HepG2 (cell line): ENCODE results near the gene DPP7. TPM values are rescaled to one million over a fixed set of nuclear protein-coding genes. Genes with fewer than 3 reads are reported as not detected.

Source experiments
- ARNTL ChIP-seq: sonication (generic); formaldehyde crosslinking; IDR thresholded peaks from 2 replicates; pipeline ENCODE4 v1.4.0; 2020; ENCODE audit warnings: mild to moderate bottlenecking, missing genetic modification reagents
- GATAD2A ChIP-seq: IDR thresholded peaks from 2 replicates; pipeline ENCODE4 v1.6.1; 2016
- HES4 ChIP-seq: sonication (generic); formaldehyde crosslinking; IDR thresholded peaks from 2 replicates; pipeline ENCODE4 v1.9.0; 2021; ENCODE audit warnings: mild to moderate bottlenecking, missing genetic modification reagents, borderline replicate concordance
- MTF2 ChIP-seq: sonication (generic); formaldehyde crosslinking; IDR thresholded peaks from 2 replicates; pipeline ENCODE4 v1.5.0; 2020; ENCODE audit warnings: missing genetic modification reagents, borderline replicate concordance
- NRL ChIP-seq: sonication (generic); formaldehyde crosslinking; IDR thresholded peaks from 2 replicates; pipeline ENCODE4 v1.5.0; 2020; ENCODE audit warnings: missing genetic modification reagents, mild to moderate bottlenecking, moderate library complexity, borderline replicate concordance
- REPIN1 ChIP-seq: sonication (generic); formaldehyde crosslinking; IDR thresholded peaks from 2 replicates; pipeline ENCODE4 v1.8.0; 2022; ENCODE audit warnings: missing genetic modification reagents, low read depth, mild to moderate bottlenecking, borderline replicate concordance
- SOX13 ChIP-seq, 3 experiments: fragments of 450-650 bp in 1 of 3; sonication (generic) in 1 of 3; formaldehyde crosslinking in 1 of 3; IDR thresholded peaks in 2 of 3; conservative IDR thresholded peaks in 1 of 3; 2 replicates each; pipeline versions ENCODE4 v1.5.0 to v1.6.1; 2016 to 2020; ENCODE audit warnings: antibody characterized with exemption in 1 of 3, mild to moderate bottlenecking in 1 of 3, missing compliant biosample characterization in 1 of 3, missing genetic modification reagents in 1 of 3, moderate library complexity in 1 of 3
- ZNF205 ChIP-seq: IDR thresholded peaks from 2 replicates; pipeline ENCODE4 v1.6.1; 2018; ENCODE audit warnings: missing biosample characterization, missing genetic modification reagents
- ZNF232 ChIP-seq: sonication (generic); formaldehyde crosslinking; IDR thresholded peaks from 2 replicates; pipeline ENCODE4 v1.4.0; 2020; ENCODE audit warnings: missing genetic modification reagents, borderline replicate concordance
- ZNF292 ChIP-seq: sonication (generic); formaldehyde crosslinking; IDR thresholded peaks from 2 replicates; pipeline ENCODE4 v1.8.1; 2022; ENCODE audit warnings: mild to moderate bottlenecking, low read depth, missing genetic modification reagents, borderline replicate concordance
- ZNF34 ChIP-seq: sonication (generic); formaldehyde crosslinking; IDR thresholded peaks from 2 replicates; pipeline ENCODE4 v1.4.0; 2020; ENCODE audit warnings: mild to moderate bottlenecking, missing genetic modification reagents, borderline replicate concordance
- polyA plus RNA-seq, 8 experiments: library from polyadenylated mRNA; depleted of rRNA in 3 of 8; stranded (reverse) in 7 of 8; unstranded in 1 of 8; fragments of >200 nt; fragmentation: Illumina TruSeq in 4 of 8; extraction: Trizol in 4 of 8; gene quantifications; 2 replicates each; pipeline versions ENCODE4 v1.2.1 to v1.2.3, GENCODE V29; 2011 to 2016; ENCODE audit warnings: low read depth in 4 of 8, missing spikeins in 1 of 8, mixed read lengths in 1 of 8; ENCODE audit not compliant: insufficient read depth in 1 of 8
- total RNA-seq, 5 experiments: library from RNA; depleted of rRNA; stranded (reverse); fragments of >200 nt; fragmentation: Illumina TruSeq; extraction: Trizol; gene quantifications; 2 replicates each; pipeline ENCODE4 v1.2.3, GENCODE V29; 2016; ENCODE audit warnings: low read depth in 1 of 5
- TF ChIP-seq, protein P1 (sequence below): sonication (generic); formaldehyde crosslinking; IDR thresholded peaks from 2 replicates; pipeline ENCODE4 v1.4.0; 2020; ENCODE audit warnings: mild to moderate bottlenecking, missing genetic modification reagents
- TF ChIP-seq, protein P2 (sequence below): sonication (generic); formaldehyde crosslinking; IDR thresholded peaks from 2 replicates; pipeline ENCODE4 v1.9.0; 2021; ENCODE audit warnings: missing genetic modification reagents, mild to moderate bottlenecking, borderline replicate concordance
- TF ChIP-seq, protein P3 (sequence below): sonication (generic); formaldehyde crosslinking; IDR thresholded peaks from 2 replicates; pipeline ENCODE4 v1.8.1; 2023; ENCODE audit warnings: mild to moderate bottlenecking, inconsistent platforms, moderate library complexity, missing genetic modification reagents, borderline replicate concordance
- TF ChIP-seq, protein P4 (sequence below): sonication (generic); formaldehyde crosslinking; IDR thresholded peaks from 2 replicates; pipeline ENCODE4 v1.4.0; 2020; ENCODE audit warnings: missing genetic modification reagents
- TF ChIP-seq, protein P5 (sequence below): sonication (generic); formaldehyde crosslinking; IDR thresholded peaks from 2 replicates; pipeline ENCODE4 v1.8.0; 2022; ENCODE audit warnings: mild to moderate bottlenecking, missing genetic modification reagents, borderline replicate concordance
- TF ChIP-seq, protein P6 (sequence below): sonication (generic); formaldehyde crosslinking; IDR thresholded peaks from 2 replicates; pipeline ENCODE4 v1.4.0; 2020; ENCODE audit warnings: mild to moderate bottlenecking, missing genetic modification reagents

DPP7 gene
- total and polyA plus RNA-seq, 2 of the 13 experiments (the other 11 are each of a cell fraction or from before 2014, with no cell fraction given) = 1.2 to 4.5 TPM

DNA sequence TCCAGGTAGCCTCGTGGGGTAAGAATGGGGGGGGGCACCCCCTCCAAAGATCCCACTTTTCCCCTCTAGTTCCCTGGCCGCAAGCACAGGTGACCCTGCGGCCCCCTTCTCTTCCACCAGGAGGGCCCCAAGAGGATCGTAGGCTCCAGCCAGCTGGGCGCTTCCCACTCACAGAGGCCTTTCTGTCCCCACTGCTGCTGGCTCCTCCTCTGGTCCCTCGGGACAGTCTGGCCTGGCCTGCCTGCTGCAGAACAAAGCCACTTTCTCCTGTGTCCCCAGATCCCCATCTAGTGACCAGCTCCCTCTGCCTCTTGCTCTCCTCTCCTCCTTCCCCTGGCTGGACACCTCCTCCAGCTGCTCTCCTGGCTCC, 43.6 kb downstream of the DPP7 start (continued):
- TF ChIP-seq NRL (CRISPR knock-in tag) (no peak), SOX13 (IDR thresholded peaks at IDR 0.05) (no peak), SOX13 (CRISPR knock-in tag; conservative IDR thresholded peaks at IDR 0.05 in 1 of 2, IDR thresholded peaks at IDR 0.05 in 1 of 2) (no peak), ZNF292 (CRISPR knock-in tag) (no peak), MTF2 (CRISPR knock-in tag) (no peak), ZNF34 (CRISPR knock-in tag) (no peak), ARNTL (CRISPR knock-in tag) (0 out of 2 replicates have a peak, but pooled peaks have one; percentile 6), ZNF205 (CRISPR knock-in tag) (no peak), GATAD2A (CRISPR knock-in tag) (no peak), REPIN1 (CRISPR knock-in tag) (no peak), HES4 (CRISPR knock-in tag) (no peak), ZNF232 (CRISPR knock-in tag) (no peak)
- TF ChIP-seq, protein P1, sequence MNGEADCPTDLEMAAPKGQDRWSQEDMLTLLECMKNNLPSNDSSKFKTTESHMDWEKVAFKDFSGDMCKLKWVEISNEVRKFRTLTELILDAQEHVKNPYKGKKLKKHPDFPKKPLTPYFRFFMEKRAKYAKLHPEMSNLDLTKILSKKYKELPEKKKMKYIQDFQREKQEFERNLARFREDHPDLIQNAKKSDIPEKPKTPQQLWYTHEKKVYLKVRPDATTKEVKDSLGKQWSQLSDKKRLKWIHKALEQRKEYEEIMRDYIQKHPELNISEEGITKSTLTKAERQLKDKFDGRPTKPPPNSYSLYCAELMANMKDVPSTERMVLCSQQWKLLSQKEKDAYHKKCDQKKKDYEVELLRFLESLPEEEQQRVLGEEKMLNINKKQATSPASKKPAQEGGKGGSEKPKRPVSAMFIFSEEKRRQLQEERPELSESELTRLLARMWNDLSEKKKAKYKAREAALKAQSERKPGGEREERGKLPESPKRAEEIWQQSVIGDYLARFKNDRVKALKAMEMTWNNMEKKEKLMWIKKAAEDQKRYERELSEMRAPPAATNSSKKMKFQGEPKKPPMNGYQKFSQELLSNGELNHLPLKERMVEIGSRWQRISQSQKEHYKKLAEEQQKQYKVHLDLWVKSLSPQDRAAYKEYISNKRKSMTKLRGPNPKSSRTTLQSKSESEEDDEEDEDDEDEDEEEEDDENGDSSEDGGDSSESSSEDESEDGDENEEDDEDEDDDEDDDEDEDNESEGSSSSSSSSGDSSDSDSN (CRISPR knock-in tag) = peak; percentile 51
- TF ChIP-seq, protein P2, sequence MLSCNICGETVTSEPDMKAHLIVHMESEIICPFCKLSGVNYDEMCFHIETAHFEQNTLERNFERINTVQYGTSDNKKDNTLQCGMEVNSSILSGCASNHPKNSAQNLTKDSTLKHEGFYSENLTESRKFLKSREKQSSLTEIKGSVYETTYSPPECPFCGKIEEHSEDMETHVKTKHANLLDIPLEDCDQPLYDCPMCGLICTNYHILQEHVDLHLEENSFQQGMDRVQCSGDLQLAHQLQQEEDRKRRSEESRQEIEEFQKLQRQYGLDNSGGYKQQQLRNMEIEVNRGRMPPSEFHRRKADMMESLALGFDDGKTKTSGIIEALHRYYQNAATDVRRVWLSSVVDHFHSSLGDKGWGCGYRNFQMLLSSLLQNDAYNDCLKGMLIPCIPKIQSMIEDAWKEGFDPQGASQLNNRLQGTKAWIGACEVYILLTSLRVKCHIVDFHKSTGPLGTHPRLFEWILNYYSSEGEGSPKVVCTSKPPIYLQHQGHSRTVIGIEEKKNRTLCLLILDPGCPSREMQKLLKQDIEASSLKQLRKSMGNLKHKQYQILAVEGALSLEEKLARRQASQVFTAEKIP = no peak
- TF ChIP-seq, protein P3, sequence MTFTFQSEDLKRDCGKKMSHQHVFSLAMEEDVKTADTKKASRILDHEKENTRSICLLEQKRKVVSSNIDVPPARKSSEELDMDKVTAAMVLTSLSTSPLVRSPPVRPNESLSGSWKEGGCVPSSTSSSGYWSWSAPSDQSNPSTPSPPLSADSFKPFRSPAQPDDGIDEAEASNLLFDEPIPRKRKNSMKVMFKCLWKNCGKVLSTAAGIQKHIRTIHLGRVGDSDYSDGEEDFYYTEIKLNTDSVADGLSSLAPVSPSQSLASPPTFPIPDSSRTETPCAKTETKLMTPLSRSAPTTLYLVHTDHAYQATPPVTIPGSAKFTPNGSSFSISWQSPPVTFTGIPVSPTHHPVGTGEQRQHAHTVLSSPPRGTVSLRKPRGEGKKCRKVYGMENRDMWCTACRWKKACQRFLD (CRISPR knock-in tag) = no peak
- TF ChIP-seq, protein P4, sequence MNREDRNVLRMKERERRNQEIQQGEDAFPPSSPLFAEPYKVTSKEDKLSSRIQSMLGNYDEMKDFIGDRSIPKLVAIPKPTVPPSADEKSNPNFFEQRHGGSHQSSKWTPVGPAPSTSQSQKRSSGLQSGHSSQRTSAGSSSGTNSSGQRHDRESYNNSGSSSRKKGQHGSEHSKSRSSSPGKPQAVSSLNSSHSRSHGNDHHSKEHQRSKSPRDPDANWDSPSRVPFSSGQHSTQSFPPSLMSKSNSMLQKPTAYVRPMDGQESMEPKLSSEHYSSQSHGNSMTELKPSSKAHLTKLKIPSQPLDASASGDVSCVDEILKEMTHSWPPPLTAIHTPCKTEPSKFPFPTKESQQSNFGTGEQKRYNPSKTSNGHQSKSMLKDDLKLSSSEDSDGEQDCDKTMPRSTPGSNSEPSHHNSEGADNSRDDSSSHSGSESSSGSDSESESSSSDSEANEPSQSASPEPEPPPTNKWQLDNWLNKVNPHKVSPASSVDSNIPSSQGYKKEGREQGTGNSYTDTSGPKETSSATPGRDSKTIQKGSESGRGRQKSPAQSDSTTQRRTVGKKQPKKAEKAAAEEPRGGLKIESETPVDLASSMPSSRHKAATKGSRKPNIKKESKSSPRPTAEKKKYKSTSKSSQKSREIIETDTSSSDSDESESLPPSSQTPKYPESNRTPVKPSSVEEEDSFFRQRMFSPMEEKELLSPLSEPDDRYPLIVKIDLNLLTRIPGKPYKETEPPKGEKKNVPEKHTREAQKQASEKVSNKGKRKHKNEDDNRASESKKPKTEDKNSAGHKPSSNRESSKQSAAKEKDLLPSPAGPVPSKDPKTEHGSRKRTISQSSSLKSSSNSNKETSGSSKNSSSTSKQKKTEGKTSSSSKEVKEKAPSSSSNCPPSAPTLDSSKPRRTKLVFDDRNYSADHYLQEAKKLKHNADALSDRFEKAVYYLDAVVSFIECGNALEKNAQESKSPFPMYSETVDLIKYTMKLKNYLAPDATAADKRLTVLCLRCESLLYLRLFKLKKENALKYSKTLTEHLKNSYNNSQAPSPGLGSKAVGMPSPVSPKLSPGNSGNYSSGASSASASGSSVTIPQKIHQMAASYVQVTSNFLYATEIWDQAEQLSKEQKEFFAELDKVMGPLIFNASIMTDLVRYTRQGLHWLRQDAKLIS (CRISPR knock-in tag) = no peak
- TF ChIP-seq, protein P5, sequence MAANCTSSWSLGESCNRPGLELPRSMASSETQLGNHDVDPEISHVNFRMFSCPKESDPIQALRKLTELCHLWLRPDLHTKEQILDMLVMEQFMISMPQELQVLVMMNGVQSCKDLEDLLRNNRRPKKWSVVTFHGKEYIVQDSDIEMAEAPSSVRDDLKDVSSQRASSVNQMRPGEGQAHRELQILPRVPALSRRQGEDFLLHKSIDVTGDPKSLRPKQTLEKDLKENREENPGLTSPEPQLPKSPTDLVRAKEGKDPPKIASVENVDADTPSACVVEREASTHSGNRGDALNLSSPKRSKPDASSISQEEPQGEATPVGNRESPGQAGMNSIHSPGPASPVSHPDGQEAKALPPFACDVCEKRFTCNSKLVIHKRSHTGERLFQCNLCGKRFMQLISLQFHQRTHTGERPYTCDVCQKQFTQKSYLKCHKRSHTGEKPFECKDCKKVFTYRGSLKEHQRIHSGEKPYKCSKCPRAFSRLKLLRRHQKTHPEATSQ = no peak
- TF ChIP-seq, protein P6, sequence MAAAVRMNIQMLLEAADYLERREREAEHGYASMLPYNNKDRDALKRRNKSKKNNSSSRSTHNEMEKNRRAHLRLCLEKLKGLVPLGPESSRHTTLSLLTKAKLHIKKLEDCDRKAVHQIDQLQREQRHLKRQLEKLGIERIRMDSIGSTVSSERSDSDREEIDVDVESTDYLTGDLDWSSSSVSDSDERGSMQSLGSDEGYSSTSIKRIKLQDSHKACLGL (CRISPR knock-in tag) = no peak
